ENCODE results near the gene SERPINF2. TPM values are rescaled to one million over a fixed set of nuclear protein-coding genes. Genes with fewer than 3 reads are reported as not detected.
A peak's percentile ranks its signal among the peaks of the same experiment; 100 is the strongest.
"Not testable (repeated sequence)": the region's sequence is repeated elsewhere in the genome, so short reads cannot be mapped to it uniquely, and the experiment has no call there.

Gene SERPINF2
- total and polyA plus RNA-seq, 2 donors from 2014 or later, result 30.6 to 209 TPM

- FAIRE-seq (peak; percentile 68), DNase-seq (peak; percentile 94 to 99 (median 95))
- no peak for TF ChIP-seq CTCF (IDR thresholded peaks at IDR 0.05; ENCODE audit: borderline replicate concordance, extremely low read depth, insufficient read depth)
- Histone ChIP-seq H3K4me1 (ENCODE audit: control insufficient read depth in 2 of 3, insufficient read depth in 2 of 3, low read depth in 1 of 3, low read length in 3 of 3) (peaks cover 3 to 33% (median 29%) of the 10 kb centered on the region in 3 donors), H3K4me3 (ENCODE audit: low read length in 3 of 3) (peak overlapping the region; percentile 75 to 98 (median 82)), H3K27ac (ENCODE audit: low read depth in 2 of 2, low read length in 2 of 2) (peak overlapping the region; percentile 99 to 100), H3K27me3 (ENCODE audit: control insufficient read depth, insufficient read depth, low read length) (no peaks in the 10 kb centered on the region), H3K36me3 (ENCODE audit: control insufficient read depth in 2 of 3, insufficient read depth in 3 of 3, low read length in 3 of 3) (peaks cover 0 to 17% (median 15%) of the 10 kb centered on the region in 3 donors), H3K9ac (ENCODE audit: low read length in 3 of 3) (peak overlapping the region; percentile 56 to 100 (median 95)), H3K9me3 (ENCODE audit: control insufficient read depth in 2 of 3, insufficient read depth in 1 of 3, low read length in 3 of 3) (no peaks in the 10 kb centered on the region)
- intact Hi-C loops (cut with DNase I), result no loop called here
Measured at GRCh38 chr17:1716912-1717695, 25.6 kb upstream of the SERPINF2 start.

DNA sequence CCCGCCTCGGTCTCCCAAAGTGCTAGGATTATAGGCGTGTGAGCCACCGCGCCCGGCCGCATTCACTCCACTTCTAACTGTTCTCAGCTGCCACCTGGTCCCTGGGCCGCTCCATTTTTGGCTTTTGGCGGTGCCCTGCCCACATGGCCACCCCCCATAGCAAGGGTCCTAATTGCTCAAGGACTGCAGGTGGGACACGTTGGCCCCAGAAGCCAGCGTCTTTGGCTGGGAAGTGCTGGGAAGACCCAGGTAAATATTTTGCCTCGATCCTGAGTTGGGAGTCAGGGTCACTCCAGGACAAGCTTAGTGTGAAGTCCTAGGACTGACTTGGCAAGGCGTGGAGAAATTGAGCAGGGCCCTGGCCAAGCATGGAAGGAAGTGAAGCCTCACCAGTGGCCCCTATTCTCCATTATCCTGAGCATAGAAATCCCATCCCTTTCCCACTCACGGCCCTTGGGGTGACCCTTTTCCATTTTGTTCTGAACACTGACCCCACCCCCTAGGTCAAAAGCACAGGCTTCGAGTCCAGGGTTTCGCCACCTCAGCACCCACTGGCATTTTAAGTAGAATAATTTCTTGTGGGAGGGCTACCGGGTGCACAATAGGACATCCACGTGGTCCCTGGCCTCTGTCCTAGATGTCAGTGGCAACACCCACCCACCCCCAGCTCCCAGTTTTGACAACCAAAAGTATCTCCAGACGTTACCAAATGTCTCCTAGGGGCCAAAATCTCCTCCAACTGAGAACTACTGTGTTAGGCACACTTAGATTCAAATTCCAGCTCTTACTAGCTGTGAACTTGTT lies 24.1 kb upstream of the SERPINF2 start:
- TF ChIP-seq CTCF (IDR thresholded peaks at IDR 0.05; ENCODE audit: borderline replicate concordance, extremely low read depth, insufficient read depth), result no peak
- Histone ChIP-seq H3K9me3 (ENCODE audit: control insufficient read depth in 2 of 3, insufficient read depth in 1 of 3, low read length in 3 of 3) (no peaks in the 10 kb centered on the region), H3K36me3 (ENCODE audit: control insufficient read depth in 2 of 3, insufficient read depth in 3 of 3, low read length in 3 of 3) (peaks cover 0 to 2% (median 2%) of the 10 kb centered on the region in 3 donors), H3K4me3 (ENCODE audit: low read length in 3 of 3) (no peak overlapping the region), H3K4me1 (ENCODE audit: control insufficient read depth in 2 of 3, insufficient read depth in 2 of 3, low read depth in 1 of 3, low read length in 3 of 3) (peaks cover 2 to 26% (median 19%) of the 10 kb centered on the region in 3 donors), H3K9ac (ENCODE audit: low read length in 3 of 3) (peak overlapping the region in 1 of 3 donors; percentile 26), H3K27me3 (ENCODE audit: control insufficient read depth, insufficient read depth, low read length) (no peaks in the 10 kb centered on the region), H3K27ac (ENCODE audit: low read depth in 2 of 2, low read length in 2 of 2) (peak overlapping the region; percentile 78 to 100)
- peak in 2 of 5 donors; percentile 65 to 84 for DNase-seq
- no peak for FAIRE-seq
- intact Hi-C loops (cut with DNase I), result no loop called here

- no peak for FAIRE-seq
- Histone ChIP-seq H3K9ac (ENCODE audit: low read length in 3 of 3) (peak overlapping the region in 1 of 3 donors; percentile 75), H3K27me3 (ENCODE audit: control insufficient read depth, insufficient read depth, low read length) (no peaks in the 10 kb centered on the region), H3K9me3 (ENCODE audit: control insufficient read depth in 2 of 3, insufficient read depth in 1 of 3, low read length in 3 of 3) (no peaks in the 10 kb centered on the region), H3K36me3 (ENCODE audit: control insufficient read depth in 2 of 3, insufficient read depth in 3 of 3, low read length in 3 of 3) (no peaks in the 10 kb centered on the region), H3K4me3 (ENCODE audit: low read length in 3 of 3) (peak overlapping the region in 2 of 3 donors; percentile 10 to 35), H3K4me1 (ENCODE audit: control insufficient read depth in 2 of 3, insufficient read depth in 2 of 3, low read depth in 1 of 3, low read length in 3 of 3) (peaks cover 0 to 28% (median 10%) of the 10 kb centered on the region in 3 donors), H3K27ac (ENCODE audit: low read depth in 2 of 2, low read length in 2 of 2) (no peak overlapping the region)
- peak; percentile 99 for TF ChIP-seq CTCF (IDR thresholded peaks at IDR 0.05; ENCODE audit: borderline replicate concordance, extremely low read depth, insufficient read depth)
- peak in 4 of 5 donors; percentile 67 to 74 (median 69) for DNase-seq
- intact Hi-C loops (cut with DNase I), result loop anchor here (10.0 kb wide), 1 partner anchor 54 kb away; no protein-coding TSS in a partner anchor
Measured at GRCh38 chr17:1720856-1721386, 21.8 kb upstream of the SERPINF2 start.

GRCh38 chr17:1722022-1722421 lies 20.6 kb upstream of the SERPINF2 start:
- not testable (repeated sequence) for H3K9ac ChIP-seq (ENCODE audit: low read length in 3 of 3); H3K9me3 ChIP-seq (ENCODE audit: control insufficient read depth in 2 of 3, insufficient read depth in 1 of 3, low read length in 3 of 3); H3K36me3 ChIP-seq (ENCODE audit: control insufficient read depth in 2 of 3, insufficient read depth in 3 of 3, low read length in 3 of 3); H3K4me3 ChIP-seq (ENCODE audit: low read length in 3 of 3); H3K27ac ChIP-seq (ENCODE audit: low read depth in 2 of 2, low read length in 2 of 2); DNase-seq; H3K27me3 ChIP-seq (ENCODE audit: control insufficient read depth, insufficient read depth, low read length); FAIRE-seq
- H3K4me1 ChIP-seq (ENCODE audit: control insufficient read depth in 2 of 3, insufficient read depth in 2 of 3, low read depth in 1 of 3, low read length in 3 of 3), result peaks cover 0 to 30% (median 10%) of the 10 kb centered on the region in 3 donors
- intact Hi-C loops (cut with DNase I), result loop anchor here (10.0 kb wide), 1 partner anchor 53 kb away; no protein-coding TSS in a partner anchor

All from kidney (tissue), 14 donors.